Cardiac septum (tissue), 1 donor: ENCODE data around the gene DCUN1D1. TPM values are rescaled to one million over a fixed set of nuclear protein-coding genes. Genes with fewer than 3 reads are reported as not detected.

Experiments
- DNase-seq: peaks from one replicate; pipeline ENCODE4 v3.0.0-alpha.2; 2020; ENCODE audit warnings: low spot score
- intact Hi-C: fragments of 100-400 bp; cut with DNase I; formaldehyde crosslinking; loops from one replicate; pipeline ENCODE4 v1.14.0; 2022
- total RNA-seq: library from RNA; stranded (reverse); fragmentation: NEBNext Ultra II Directional; extraction: Animal tissue kit (Norgen Biotek cat#: 25700); gene quantifications from one replicate; pipeline ENCODE4 v1.2.1, GENCODE V29; 2021
- donor health status: DM: no; HTN: no; CAD: no.

DCUN1D1 gene
- total RNA-seq, 1 donor from 2014 or later = 36.3 TPM

GRCh38 chr3:182940266-182940808 is 40.0 kb downstream of the DCUN1D1 start:
- DNase-seq = no peak
- intact Hi-C loops = no loop called here

GRCh38 chr3:182937293-182938051 is 42.9 kb downstream of the DCUN1D1 start:
- no peak for DNase-seq
- intact Hi-C loops = no loop called here

- no peak for DNase-seq
- intact Hi-C loops = no loop called here
Measured at GRCh38 chr3:182936918-182937285, 43.4 kb downstream of the DCUN1D1 start.

GRCh38 chr3:182936239-182936917 is 44.0 kb downstream of the DCUN1D1 start:
- DNase-seq = no peak
- intact Hi-C loops = no loop called here

- intact Hi-C loops = no loop called here
- no peak for DNase-seq
Measured at GRCh38 chr3:182935803-182936202, 44.5 kb downstream of the DCUN1D1 start.

GRCh38 chr3:182925944-182926337 is 54.4 kb downstream of the DCUN1D1 start:
- intact Hi-C loops = no loop called here
- no peak for DNase-seq

- no peak for DNase-seq
- intact Hi-C loops = no loop called here
Measured at GRCh38 chr3:182925330-182925943, 54.9 kb downstream of the DCUN1D1 start.

- no peak for DNase-seq
- intact Hi-C loops = no loop called here
Measured at GRCh38 chr3:182921665-182922355, 58.5 kb downstream of the DCUN1D1 start.

GRCh38 chr3:182920515-182921084 is 59.7 kb downstream of the DCUN1D1 start:
- no peak for DNase-seq
- intact Hi-C loops = no loop called here

- DNase-seq = no peak
- intact Hi-C loops = no loop called here
Measured at GRCh38 chr3:182919866-182920357, 60.4 kb downstream of the DCUN1D1 start.

GRCh38 chr3:182917134-182917533 is 63.2 kb downstream of the DCUN1D1 start:
- intact Hi-C loops = no loop called here
- no peak for DNase-seq

- intact Hi-C loops = no loop called here
- DNase-seq = no peak
Measured at GRCh38 chr3:182914341-182914740, 66.0 kb downstream of the DCUN1D1 start.

- intact Hi-C loops = no loop called here
- no peak for DNase-seq
Measured at GRCh38 chr3:182913889-182914288, 66.4 kb downstream of the DCUN1D1 start.

GRCh38 chr3:182912474-182912873 is 67.9 kb downstream of the DCUN1D1 start:
- intact Hi-C loops = no loop called here

GRCh38 chr3:182911782-182912111 is 68.6 kb downstream of the DCUN1D1 start:
- intact Hi-C loops = no loop called here
- DNase-seq = no peak

More at GRCh38 chr3:182912474-182912873, 67.9 kb downstream of the DCUN1D1 start:
- DNase-seq = no peak

GRCh38 chr3:182910936-182911781 is 69.2 kb downstream of the DCUN1D1 start:
- no peak for DNase-seq
- intact Hi-C loops = no loop called here

GRCh38 chr3:182909318-182910040 is 70.9 kb downstream of the DCUN1D1 start:
- intact Hi-C loops = no loop called here
- DNase-seq = no peak

GRCh38 chr3:182908471-182908870 is 71.9 kb downstream of the DCUN1D1 start:
- intact Hi-C loops = no loop called here
- DNase-seq = no peak
